Hematopoietic multipotent progenitor cell (in vitro differentiated cells): Measurements from ENCODE around the gene MAZ. TPM values are rescaled to one million over a fixed set of nuclear protein-coding genes. Genes with fewer than 3 reads are reported as not detected.
A peak's percentile ranks its signal among the peaks of the same experiment; 100 is the strongest.
"Not testable (repeated sequence)": the region's sequence is repeated elsewhere in the genome, so short reads cannot be mapped to it uniquely, and the experiment has no call there.

Source experiments
- DNase-seq, 3 donors: peaks; one replicate each; pipeline ENCODE4 v3.0.0-alpha.2; 2011 to 2015; ENCODE audit warnings: low read depth in 2 of 3, low spot score in 2 of 3
- total RNA-seq: library from RNA; depleted of rRNA; stranded (reverse); fragments of >200 nt; gene quantifications from one replicate; pipeline ENCODE4 v1.2.3, GENCODE V29; 2012

MAZ gene
- total RNA-seq, 1 donor = 711 TPM

GRCh38 chr16:29784157-29784556 lies 22.2 kb upstream of the MAZ start:
- DNase-seq = peak in 1 of 3 donors; percentile 28

GRCh38 chr16:29784901-29785500 lies 21.3 kb upstream of the MAZ start:
- peak in 2 of 3 donors; percentile 56 to 73 for DNase-seq

- not testable (repeated sequence) for DNase-seq
Observed at GRCh38 chr16:29787155-29787554, 19.2 kb upstream of the MAZ start.

- no peak for DNase-seq
Observed at GRCh38 chr16:29789775-29790182, 16.6 kb upstream of the MAZ start.

GRCh38 chr16:29790183-29790948 lies 16.0 kb upstream of the MAZ start, which contains the start of gene KIF22:
TSS of gene KIF22 (plus strand) at chr16:29790751. CDS start at chr16:29790760, 9 bp downstream.
- DNase-seq = peak; percentile 99 to 100 (median 100)

GRCh38 chr16:29790949-29791844 lies 15.1 kb upstream of the MAZ start:
- DNase-seq = peak in 1 of 3 donors; percentile 12

- no peak for DNase-seq
Observed at GRCh38 chr16:29791845-29792807, 14.2 kb upstream of the MAZ start.

GRCh38 chr16:29793153-29793552 lies 13.2 kb upstream of the MAZ start:
- not testable (repeated sequence) for DNase-seq

GRCh38 chr16:29794231-29794710 lies 12.1 kb upstream of the MAZ start:
- DNase-seq = no peak

- DNase-seq = no peak
Observed at GRCh38 chr16:29802416-29802935, 3.9 kb upstream of the MAZ start.

- DNase-seq = no peak
Observed at GRCh38 chr16:29804020-29804419, 2.3 kb upstream of the MAZ start.

- no peak for DNase-seq
Observed at GRCh38 chr16:29804455-29805231, 1.7 kb upstream of the MAZ start.

- DNase-seq = peak; percentile 95 to 99 (median 98)
Observed at GRCh38 chr16:29805232-29806098, 864 bp upstream of the MAZ start.

GRCh38 chr16:29806641-29807425 lies 504 bp downstream of the MAZ start:
- peak in 1 of 3 donors; percentile 60 for DNase-seq

GRCh38 chr16:29807426-29808218 lies 1.3 kb downstream of the MAZ start:
- peak; percentile 86 to 89 (median 89) for DNase-seq

- DNase-seq = no peak
Observed at GRCh38 chr16:29808219-29808900, 2.0 kb downstream of the MAZ start.
